OCI-LY3 (cell line): Measurements from ENCODE around the gene SPATA22.

Experiments used
- CTCF ChIP-seq: fragments of 200-600, 300-600 bp; sonication (generic); IDR thresholded peaks from 2 replicates; pipeline ENCODE4 v1.5.1; 2014; ENCODE audit warnings: antibody characterized with exemption, low read length, low read depth
- EZH2phosphoT487 ChIP-seq: fragments of 200-600 bp; shearing (Covaris generic); IDR thresholded peaks from 2 replicates; pipeline ENCODE4 v1.6.1; 2018; ENCODE audit warnings: antibody characterized with exemption, mixed run types, low read depth

- TF ChIP-seq CTCF = no peak
- no peak for TF ChIP-seq EZH2phosphoT487
These were observed 14.0 kb upstream of the SPATA22 start for GRCh38 chr17:3485481-3486068.
